HG03039 (cell line): Measurements from ENCODE around the gene RBM45.
A peak's percentile ranks its signal among the peaks of the same experiment; 100 is the strongest.
"Not testable (repeated sequence)": the region's sequence is repeated elsewhere in the genome, so short reads cannot be mapped to it uniquely, and the experiment has no call there.

Source experiments
- ATAC-seq: cut with Tn5 transposase; IDR thresholded peaks from one replicate; pipeline ENCODE4 v1.9.1; 2021; ENCODE audit warnings: mild to moderate bottlenecking, moderate library complexity; ENCODE audit not compliant: unreplicated experiment

The RBM45 gene

GRCh38 chr2:178106053-178106452 is 6.2 kb upstream of the RBM45 start:
- ATAC-seq: no peak

GRCh38 chr2:178108176-178108575 is 4.1 kb upstream of the RBM45 start:
- no peak for ATAC-seq

GRCh38 chr2:178109813-178110212 is 2.4 kb upstream of the RBM45 start:
- ATAC-seq: no peak

- ATAC-seq: no peak
These were observed 1.6 kb upstream of the RBM45 start for GRCh38 chr2:178110681-178111080.

GRCh38 chr2:178111743-178112142 is 494 bp upstream of the RBM45 start:
- no peak for ATAC-seq

GRCh38 chr2:178114462-178114861 is 2.2 kb downstream of the RBM45 start:
- peak; percentile 41 for ATAC-seq

- no peak for ATAC-seq
These were observed 3.0 kb downstream of the RBM45 start for GRCh38 chr2:178115271-178115670.

- no peak for ATAC-seq
These were observed 5.5 kb downstream of the RBM45 start for GRCh38 chr2:178117725-178118124.

GRCh38 chr2:178119179-178119922 is 7.1 kb downstream of the RBM45 start:
- ATAC-seq: no peak

GRCh38 chr2:178123163-178123562 is 10.9 kb downstream of the RBM45 start:
- no peak for ATAC-seq

- ATAC-seq: no peak
These were observed 12.9 kb downstream of the RBM45 start for GRCh38 chr2:178125125-178125524.

- no peak for ATAC-seq
These were observed 13.6 kb downstream of the RBM45 start for GRCh38 chr2:178125862-178126261.

GRCh38 chr2:178128836-178129630 is 16.8 kb downstream of the RBM45 start:
- no peak for ATAC-seq

GRCh38 chr2:178136321-178137025 is 24.2 kb downstream of the RBM45 start:
- no peak for ATAC-seq

GRCh38 chr2:178142274-178143065 is 30.2 kb downstream of the RBM45 start:
- ATAC-seq: no peak

- ATAC-seq: no peak
These were observed 31.2 kb downstream of the RBM45 start for GRCh38 chr2:178143481-178143880.

GRCh38 chr2:178152033-178152432 is 39.8 kb downstream of the RBM45 start:
- no peak for ATAC-seq

- no peak for ATAC-seq
These were observed 40.3 kb downstream of the RBM45 start for GRCh38 chr2:178152542-178152941.

- ATAC-seq: no peak
These were observed 40.7 kb downstream of the RBM45 start for GRCh38 chr2:178152977-178153376.

- not testable (repeated sequence) for ATAC-seq
These were observed 41.6 kb downstream of the RBM45 start for GRCh38 chr2:178153878-178154277.

- ATAC-seq: no peak
These were observed 43.3 kb downstream of the RBM45 start for GRCh38 chr2:178155524-178155923.
